ENCODE measurements around the gene SGCE.

DNA sequence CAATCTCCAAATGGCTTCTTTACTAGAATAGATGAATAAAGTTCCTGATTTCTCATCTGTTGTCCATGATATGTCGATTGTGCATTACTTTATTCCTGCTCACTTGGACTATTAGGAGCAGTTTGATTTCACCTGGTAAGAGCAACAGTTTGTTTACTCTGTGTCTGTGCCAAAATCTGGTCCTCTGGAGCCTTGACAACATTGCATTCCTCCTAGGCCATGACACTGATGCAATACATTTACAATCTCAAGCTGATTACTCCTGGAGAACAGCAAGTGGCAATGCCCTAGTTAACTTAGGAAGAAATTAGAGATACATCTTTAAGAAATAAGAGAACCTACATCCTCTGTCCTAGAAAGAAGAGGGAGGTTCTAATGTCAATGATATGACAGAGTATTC is 71.8 kb downstream of the SGCE start:
- TF ChIP-seq, protein P1, sequence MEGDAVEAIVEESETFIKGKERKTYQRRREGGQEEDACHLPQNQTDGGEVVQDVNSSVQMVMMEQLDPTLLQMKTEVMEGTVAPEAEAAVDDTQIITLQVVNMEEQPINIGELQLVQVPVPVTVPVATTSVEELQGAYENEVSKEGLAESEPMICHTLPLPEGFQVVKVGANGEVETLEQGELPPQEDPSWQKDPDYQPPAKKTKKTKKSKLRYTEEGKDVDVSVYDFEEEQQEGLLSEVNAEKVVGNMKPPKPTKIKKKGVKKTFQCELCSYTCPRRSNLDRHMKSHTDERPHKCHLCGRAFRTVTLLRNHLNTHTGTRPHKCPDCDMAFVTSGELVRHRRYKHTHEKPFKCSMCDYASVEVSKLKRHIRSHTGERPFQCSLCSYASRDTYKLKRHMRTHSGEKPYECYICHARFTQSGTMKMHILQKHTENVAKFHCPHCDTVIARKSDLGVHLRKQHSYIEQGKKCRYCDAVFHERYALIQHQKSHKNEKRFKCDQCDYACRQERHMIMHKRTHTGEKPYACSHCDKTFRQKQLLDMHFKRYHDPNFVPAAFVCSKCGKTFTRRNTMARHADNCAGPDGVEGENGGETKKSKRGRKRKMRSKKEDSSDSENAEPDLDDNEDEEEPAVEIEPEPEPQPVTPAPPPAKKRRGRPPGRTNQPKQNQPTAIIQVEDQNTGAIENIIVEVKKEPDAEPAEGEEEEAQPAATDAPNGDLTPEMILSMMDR (IDR thresholded peaks at IDR 0.05; ENCODE audit: poor library complexity) = no peak
- TF ChIP-seq EZH2phosphoT487 (IDR thresholded peaks at IDR 0.05; ENCODE audit: low read depth, severe bottlenecking, unreplicated experiment) = no peak
- no peak for TF ChIP-seq EZH2 (IDR thresholded peaks at IDR 0.05; ENCODE audit: borderline replicate concordance)

Data from hepatocyte (in vitro differentiated cells).